Measurements from ENCODE around the gene CNKSR2. TPM values are rescaled to one million over a fixed set of nuclear protein-coding genes. Genes with fewer than 3 reads are reported as not detected.
"Not testable (repeated sequence)": the region's sequence is repeated elsewhere in the genome, so short reads cannot be mapped to it uniquely, and the experiment has no call there.

The CNKSR2 gene
- polyA plus RNA-seq, 1 experiment = 0.14 TPM

GRCh38 chrX:21524008-21524407 is 149.8 kb downstream of the CNKSR2 start:
- ChIA-PET CTCF (interaction anchor here (1.0 to 2.2 kb wide), 2 partner anchors 43 to 994 kb away, joined by 3 to 6 read pairs; no protein-coding TSS in a partner anchor), POLR2A (no interaction called here)
- DNase-seq (ENCODE audit: low read depth, low spot score) = no peak
- Histone ChIP-seq H3K27ac (ENCODE audit: low read depth, low read length) (no peak overlapping the region), H3K4me3 (ENCODE audit: low read depth, low read length) (no peak overlapping the region), H3K9me3 (ENCODE audit: control insufficient read depth, insufficient read depth, low read length) (no peaks in the 10 kb centered on the region), H3K27me3 (ENCODE audit: control insufficient read depth, insufficient read depth, low read length) (no peaks in the 10 kb centered on the region)
- TF ChIP-seq CTCF (IDR thresholded peaks at IDR 0.05; ENCODE audit: low read depth, low read length) = no peak

GRCh38 chrX:21528076-21528475 is 153.9 kb downstream of the CNKSR2 start:
- CTCF ChIA-PET = no interaction called here
- TF ChIP-seq CTCF (IDR thresholded peaks at IDR 0.05; ENCODE audit: low read depth, low read length) = no peak
- no peak overlapping the region for H3K4me3 ChIP-seq (ENCODE audit: low read depth, low read length)
- POLR2A ChIA-PET = no interaction called here
- H3K9me3 ChIP-seq (ENCODE audit: control insufficient read depth, insufficient read depth, low read length) = no peaks in the 10 kb centered on the region
- H3K27me3 ChIP-seq (ENCODE audit: control insufficient read depth, insufficient read depth, low read length) = no peaks in the 10 kb centered on the region
- no peak overlapping the region for H3K27ac ChIP-seq (ENCODE audit: low read depth, low read length)
- no peak for DNase-seq (ENCODE audit: low read depth, low spot score)

- no peak overlapping the region for H3K27ac ChIP-seq (ENCODE audit: low read depth, low read length)
- no peak for DNase-seq (ENCODE audit: low read depth, low spot score)
- no peaks in the 10 kb centered on the region for H3K9me3 ChIP-seq (ENCODE audit: control insufficient read depth, insufficient read depth, low read length)
- no peak overlapping the region for H3K4me3 ChIP-seq (ENCODE audit: low read depth, low read length)
- TF ChIP-seq CTCF (IDR thresholded peaks at IDR 0.05; ENCODE audit: low read depth, low read length) = no peak
- no peaks in the 10 kb centered on the region for H3K27me3 ChIP-seq (ENCODE audit: control insufficient read depth, insufficient read depth, low read length)
- CTCF ChIA-PET = no interaction called here
- POLR2A ChIA-PET = no interaction called here
These were observed 155.6 kb downstream of the CNKSR2 start for GRCh38 chrX:21529771-21530170.

- H3K4me3 ChIP-seq (ENCODE audit: low read depth, low read length); POLR2A ChIA-PET; H3K27ac ChIP-seq (ENCODE audit: low read depth, low read length); CTCF ChIA-PET; DNase-seq (ENCODE audit: low read depth, low spot score); H3K9me3 ChIP-seq (ENCODE audit: control insufficient read depth, insufficient read depth, low read length); H3K27me3 ChIP-seq (ENCODE audit: control insufficient read depth, insufficient read depth, low read length): not testable (repeated sequence)
These were observed 170.4 kb downstream of the CNKSR2 start for GRCh38 chrX:21544642-21545041.

- POLR2A ChIA-PET = no interaction called here
- Histone ChIP-seq H3K4me3 (ENCODE audit: low read depth, low read length) (no peak overlapping the region), H3K27ac (ENCODE audit: low read depth, low read length) (no peak overlapping the region), H3K27me3 (ENCODE audit: control insufficient read depth, insufficient read depth, low read length) (no peaks in the 10 kb centered on the region), H3K9me3 (ENCODE audit: control insufficient read depth, insufficient read depth, low read length) (no peaks in the 10 kb centered on the region)
- CTCF ChIA-PET = no interaction called here
- no peak for DNase-seq (ENCODE audit: low read depth, low spot score)
- no peak for TF ChIP-seq CTCF (IDR thresholded peaks at IDR 0.05; ENCODE audit: low read depth, low read length)
These were observed 185.2 kb downstream of the CNKSR2 start for GRCh38 chrX:21559417-21559816.

- CTCF ChIA-PET = no interaction called here
These were observed 190.8 kb downstream of the CNKSR2 start for GRCh38 chrX:21565025-21565424.

More at GRCh38 chrX:21565025-21565424, 190.8 kb downstream of the CNKSR2 start:
- DNase-seq (ENCODE audit: low read depth, low spot score) = no peak
- Histone ChIP-seq H3K27ac (ENCODE audit: low read depth, low read length) (no peak overlapping the region), H3K9me3 (ENCODE audit: control insufficient read depth, insufficient read depth, low read length) (no peaks in the 10 kb centered on the region), H3K27me3 (ENCODE audit: control insufficient read depth, insufficient read depth, low read length) (no peaks in the 10 kb centered on the region), H3K4me3 (ENCODE audit: low read depth, low read length) (no peak overlapping the region)
- POLR2A ChIA-PET = no interaction called here
- TF ChIP-seq CTCF (IDR thresholded peaks at IDR 0.05; ENCODE audit: low read depth, low read length) = no peak

All from AG04450 (cell line).